Measurements from ENCODE around the gene HGF.
"Not testable (repeated sequence)": the region's sequence is repeated elsewhere in the genome, so short reads cannot be mapped to it uniquely, and the experiment has no call there.

The HGF gene

GRCh38 chr7:81775560-81775959, 5.7 kb upstream of the HGF start:
- DNase-seq: no peak

- DNase-seq: no peak
These were observed 4.7 kb upstream of the HGF start for GRCh38 chr7:81774551-81774950.

GRCh38 chr7:81770728-81771223, 929 bp upstream of the HGF start:
- DNase-seq: no peak

GRCh38 chr7:81768951-81769778, 682 bp downstream of the HGF start:
- DNase-seq: no peak

- DNase-seq: no peak
These were observed 1.9 kb downstream of the HGF start for GRCh38 chr7:81767926-81768325.

- no peak for DNase-seq
These were observed 8.0 kb downstream of the HGF start for GRCh38 chr7:81761821-81762220.

GRCh38 chr7:81761031-81761430, 8.8 kb downstream of the HGF start:
- DNase-seq: no peak

- no peak for DNase-seq
These were observed 14.7 kb downstream of the HGF start for GRCh38 chr7:81754918-81755696.

GRCh38 chr7:81753392-81753791, 16.5 kb downstream of the HGF start:
- no peak for DNase-seq

GRCh38 chr7:81752318-81752714, 17.5 kb downstream of the HGF start:
- DNase-seq: no peak

- DNase-seq: no peak
These were observed 18.1 kb downstream of the HGF start for GRCh38 chr7:81751619-81752317.

GRCh38 chr7:81745637-81746036, 24.2 kb downstream of the HGF start:
- no peak for DNase-seq

GRCh38 chr7:81744389-81744788, 25.5 kb downstream of the HGF start:
- no peak for DNase-seq

GRCh38 chr7:81743665-81744064, 26.2 kb downstream of the HGF start:
- no peak for DNase-seq

GRCh38 chr7:81743201-81743600, 26.6 kb downstream of the HGF start:
- DNase-seq: no peak

GRCh38 chr7:81740403-81740802, 29.4 kb downstream of the HGF start:
- DNase-seq: no peak

GRCh38 chr7:81736091-81736490, 33.8 kb downstream of the HGF start:
- DNase-seq: no peak

- DNase-seq: no peak
These were observed 44.1 kb downstream of the HGF start for GRCh38 chr7:81725812-81726127.

- DNase-seq: no peak
These were observed 44.6 kb downstream of the HGF start for GRCh38 chr7:81725003-81725811.

- not testable (repeated sequence) for DNase-seq
These were observed 47.6 kb downstream of the HGF start for GRCh38 chr7:81722250-81722649.

- DNase-seq: no peak
These were observed 48.4 kb downstream of the HGF start for GRCh38 chr7:81721437-81721836.

- no peak for DNase-seq
These were observed 50.0 kb downstream of the HGF start for GRCh38 chr7:81719865-81720264.

All from activated naive CD4-positive, alpha-beta T cell treated with anti-CD3 and anti-CD28 coated beads, Interleukin-2, amount 50 U/mL, for 16 hours (primary cell).